ENCODE measurements around the gene SLC17A9. TPM values are rescaled to one million over a fixed set of nuclear protein-coding genes. Genes with fewer than 3 reads are reported as not detected.
"Not testable (repeated sequence)": the region's sequence is repeated elsewhere in the genome, so short reads cannot be mapped to it uniquely, and the experiment has no call there.

The SLC17A9 gene
- total RNA-seq, 1 experiment from 2014 or later = 0.17 TPM

DNA sequence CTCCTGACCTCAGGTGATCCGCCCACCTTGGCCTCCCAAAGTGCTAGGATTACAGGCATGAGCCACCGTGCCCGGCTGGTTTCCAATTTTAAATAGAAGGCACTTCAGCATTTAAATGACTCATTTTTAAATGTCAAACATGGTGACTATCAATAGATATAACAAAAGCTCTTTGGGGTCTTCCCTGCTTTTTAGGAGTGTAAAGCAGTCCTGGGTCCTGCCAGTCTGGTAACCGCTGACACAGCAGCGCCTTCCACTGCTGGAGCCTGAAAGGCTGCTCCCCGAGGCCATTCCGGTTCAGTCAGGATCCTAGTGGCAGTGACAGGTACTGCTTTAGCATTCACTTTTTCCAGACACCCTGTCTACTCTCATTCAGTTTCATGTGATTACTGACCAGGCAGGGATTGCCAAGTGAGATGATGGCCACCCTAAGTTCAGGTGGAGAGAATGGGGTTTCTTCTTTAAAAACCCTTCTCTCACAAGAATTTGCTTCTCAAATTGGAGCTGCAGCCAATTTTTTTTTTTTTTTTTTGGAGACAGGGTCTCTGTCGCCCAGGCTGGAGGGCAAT lies 31.3 kb upstream of the SLC17A9 start:
- ChIA-PET POLR2A (ENCODE audit: low non-redundant PET) (no interaction called here), CTCF (interaction anchor here (0.6 kb wide), 1 partner anchor 126 kb away, joined by 4 read pairs; no protein-coding TSS in a partner anchor)
- Histone ChIP-seq H3K27ac (ENCODE audit: low read depth, low read length, poor library complexity, severe bottlenecking) (no peak overlapping the region), H3K9me3 (ENCODE audit: low read depth, low read length, poor library complexity, severe bottlenecking) (no peaks in the 10 kb centered on the region), H3K4me3 (ENCODE audit: low read depth, low read length, poor library complexity, severe bottlenecking) (no peak overlapping the region), H3K27me3 (replicated peaks; ENCODE audit: insufficient read depth, low read depth, low read length, poor library complexity) (no peaks in the 10 kb centered on the region), H3K36me3 (ENCODE audit: insufficient read depth, low read length, poor library complexity, severe bottlenecking) (no peaks in the 10 kb centered on the region), H3K4me1 (ENCODE audit: insufficient read depth, low read length, poor library complexity, severe bottlenecking) (peaks cover 63% of the 10 kb centered on the region)
- intact Hi-C loops (cut with micrococcal nuclease; ENCODE audit: unreplicated experiment) = no loop called here
- BruUV-seq (replicated peaks) = no TSS peak
- DNase-seq (ENCODE audit: low spot score) = peak; percentile 82
- no peak for TF ChIP-seq EZH2 (IDR thresholded peaks at IDR 0.05; ENCODE audit: borderline replicate concordance, low read depth, low read length, poor library complexity, severe bottlenecking)
- TF ChIP-seq, protein P1, sequence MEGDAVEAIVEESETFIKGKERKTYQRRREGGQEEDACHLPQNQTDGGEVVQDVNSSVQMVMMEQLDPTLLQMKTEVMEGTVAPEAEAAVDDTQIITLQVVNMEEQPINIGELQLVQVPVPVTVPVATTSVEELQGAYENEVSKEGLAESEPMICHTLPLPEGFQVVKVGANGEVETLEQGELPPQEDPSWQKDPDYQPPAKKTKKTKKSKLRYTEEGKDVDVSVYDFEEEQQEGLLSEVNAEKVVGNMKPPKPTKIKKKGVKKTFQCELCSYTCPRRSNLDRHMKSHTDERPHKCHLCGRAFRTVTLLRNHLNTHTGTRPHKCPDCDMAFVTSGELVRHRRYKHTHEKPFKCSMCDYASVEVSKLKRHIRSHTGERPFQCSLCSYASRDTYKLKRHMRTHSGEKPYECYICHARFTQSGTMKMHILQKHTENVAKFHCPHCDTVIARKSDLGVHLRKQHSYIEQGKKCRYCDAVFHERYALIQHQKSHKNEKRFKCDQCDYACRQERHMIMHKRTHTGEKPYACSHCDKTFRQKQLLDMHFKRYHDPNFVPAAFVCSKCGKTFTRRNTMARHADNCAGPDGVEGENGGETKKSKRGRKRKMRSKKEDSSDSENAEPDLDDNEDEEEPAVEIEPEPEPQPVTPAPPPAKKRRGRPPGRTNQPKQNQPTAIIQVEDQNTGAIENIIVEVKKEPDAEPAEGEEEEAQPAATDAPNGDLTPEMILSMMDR (conservative IDR thresholded peaks at IDR 0.05; ENCODE audit: low read depth, low read length) = peak; percentile 64

- DNase-seq (ENCODE audit: low spot score) = no peak
- ChIA-PET POLR2A (ENCODE audit: low non-redundant PET) (no interaction called here), CTCF (no interaction called here)
- no peak for TF ChIP-seq EZH2 (IDR thresholded peaks at IDR 0.05; ENCODE audit: borderline replicate concordance, low read depth, low read length, poor library complexity, severe bottlenecking)
- TF ChIP-seq, protein P1 (conservative IDR thresholded peaks at IDR 0.05; ENCODE audit: low read depth, low read length) = no peak
- BruUV-seq (replicated peaks) = no TSS peak
- H3K4me3 ChIP-seq (ENCODE audit: low read depth, low read length, poor library complexity, severe bottlenecking) = no peak overlapping the region
- peaks cover 57% of the 10 kb centered on the region for H3K4me1 ChIP-seq (ENCODE audit: insufficient read depth, low read length, poor library complexity, severe bottlenecking)
- no peak overlapping the region for H3K27ac ChIP-seq (ENCODE audit: low read depth, low read length, poor library complexity, severe bottlenecking)
- no peaks in the 10 kb centered on the region for H3K36me3 ChIP-seq (ENCODE audit: insufficient read depth, low read length, poor library complexity, severe bottlenecking)
- intact Hi-C loops (cut with micrococcal nuclease; ENCODE audit: unreplicated experiment) = no loop called here
- no peaks in the 10 kb centered on the region for H3K27me3 ChIP-seq (replicated peaks; ENCODE audit: insufficient read depth, low read depth, low read length, poor library complexity)
- H3K9me3 ChIP-seq (ENCODE audit: low read depth, low read length, poor library complexity, severe bottlenecking) = no peaks in the 10 kb centered on the region
These were observed 30.0 kb upstream of the SLC17A9 start for GRCh38 chr20:62922451-62922921.

GRCh38 chr20:62923059-62923668 lies 29.3 kb upstream of the SLC17A9 start:
- intact Hi-C loops (cut with micrococcal nuclease; ENCODE audit: unreplicated experiment); BruUV-seq (replicated peaks); H3K27me3 ChIP-seq (replicated peaks; ENCODE audit: insufficient read depth, low read depth, low read length, poor library complexity); DNase-seq (ENCODE audit: low spot score); H3K9me3 ChIP-seq (ENCODE audit: low read depth, low read length, poor library complexity, severe bottlenecking); H3K27ac ChIP-seq (ENCODE audit: low read depth, low read length, poor library complexity, severe bottlenecking); POLR2A ChIA-PET (ENCODE audit: low non-redundant PET); H3K36me3 ChIP-seq (ENCODE audit: insufficient read depth, low read length, poor library complexity, severe bottlenecking); CTCF ChIA-PET; H3K4me3 ChIP-seq (ENCODE audit: low read depth, low read length, poor library complexity, severe bottlenecking): not testable (repeated sequence)
- peaks cover 51% of the 10 kb centered on the region for H3K4me1 ChIP-seq (ENCODE audit: insufficient read depth, low read length, poor library complexity, severe bottlenecking)

All from A673 (cell line).